GM12878 (cell line): ENCODE results near the gene ZNF423. TPM values are rescaled to one million over a fixed set of nuclear protein-coding genes. Genes with fewer than 3 reads are reported as not detected.

Source experiments
- ATAC-seq: fragments of 200-7000 bp; cut with Tn5 transposase; 3 replicates; pipeline ENCODE4 v1.9.1; 2020; ENCODE audit warnings: mild to moderate bottlenecking, moderate library complexity
- BruUV-seq: library from RNA; stranded (reverse); fragments of 400-500 nt; replicated peaks from 2 replicates; lab custom pipeline; 2021; lab: Mats Ljungman, UMichigan
- CTCF ChIA-PET: fragments of 300-600 bp; sonication (Branson Sonifier 250); formaldehyde crosslinking; extraction: SDS; loops from one replicate; lab custom pipeline; 2021; ENCODE audit warnings: inconsistent platforms; lab: Yijun Ruan, JAX
- POLR2A ChIA-PET: fragments of 350-600 bp; formaldehyde crosslinking; extraction: SDS; loops from one replicate; lab custom pipeline; 2021; ENCODE audit warnings: inconsistent platforms; lab: Charles Lee
- RAD21 ChIA-PET: fragments of 300-600 bp; sonication (Branson Sonifier 250); formaldehyde crosslinking; loops from one replicate; lab custom pipeline; 2023; ENCODE audit warnings: antibody characterized with exemption; ENCODE audit not compliant: unreplicated experiment; lab: Charles Lee
- SMC1A ChIA-PET: fragments of 300-600 bp; sonication (Branson Sonifier 250); formaldehyde crosslinking; loops from one replicate; lab custom pipeline; 2023; ENCODE audit not compliant: unreplicated experiment, uncharacterized antibody; lab: Charles Lee
- DNase-seq: peaks from one replicate; pipeline ENCODE4 v3.0.0-alpha.2; 2011; ENCODE audit warnings: low read depth, low spot score
- FAIRE-seq: peaks from 3 replicates; lab custom pipeline; 2011; peaks lifted over from hg19 to GRCh38; lab: Jason Lieb, UNC
- H2AFZ ChIP-seq: 2 replicates; pipeline ENCODE4 v1.6.0; 2011; ENCODE audit warnings: low read depth, low read length, control low read depth; ENCODE audit not compliant: control insufficient read depth
- H3K27ac ChIP-seq: 2 replicates; pipeline ENCODE4 v1.5.1; 2011; ENCODE audit warnings: control low read depth; ENCODE audit not compliant: control insufficient read depth, insufficient read depth
- H3K27me3 ChIP-seq, 2 experiments: replicated peaks in 1 of 2; 2 replicates each; pipeline versions ENCODE4 v1.6.0 to v1.6.1; 2011; ENCODE audit warnings: low read length in 1 of 2; ENCODE audit not compliant: control insufficient read depth in 2 of 2, insufficient read depth in 2 of 2
- H3K36me3 ChIP-seq, 2 experiments: 2 replicates each; pipeline ENCODE4 v1.5.1; 2011; ENCODE audit warnings: low read length in 1 of 2; ENCODE audit not compliant: control insufficient read depth in 2 of 2, insufficient read depth in 2 of 2
- H3K4me1 ChIP-seq: 2 replicates; pipeline ENCODE4 v1.6.1; 2011; ENCODE audit warnings: mild to moderate bottlenecking, low read length, moderate library complexity, mixed read lengths; ENCODE audit not compliant: control insufficient read depth, insufficient read depth
- H3K4me2 ChIP-seq: 2 replicates; pipeline ENCODE4 v1.6.0; 2011; ENCODE audit warnings: control low read depth; ENCODE audit not compliant: control insufficient read depth, insufficient read depth
- H3K4me3 ChIP-seq: fragments of 200-600 bp; sonication (generic); 2 replicates; pipeline ENCODE4 v1.5.1; 2016
- H3K79me2 ChIP-seq: 2 replicates; pipeline ENCODE4 v1.6.0; 2011; ENCODE audit warnings: low read length; ENCODE audit not compliant: control insufficient read depth, insufficient read depth
- H3K9ac ChIP-seq: 2 replicates; pipeline ENCODE4 v1.8.0; 2011; ENCODE audit warnings: low read length, control low read depth, mixed read lengths; ENCODE audit not compliant: control insufficient read depth, insufficient read depth
- H3K9me3 ChIP-seq: replicated peaks from 3 replicates; pipeline ENCODE4 v1.5.1; 2011; ENCODE audit warnings: mild to moderate bottlenecking, low read length; ENCODE audit not compliant: control insufficient read depth, insufficient read depth
- H4K20me1 ChIP-seq: 2 replicates; pipeline ENCODE4 v1.6.0; 2011; ENCODE audit not compliant: control insufficient read depth, insufficient read depth
- BCL3 ChIP-seq: IDR thresholded peaks from 2 replicates; pipeline ENCODE4 v1.6.1; 2011; ENCODE audit warnings: borderline replicate concordance, low read depth, mild to moderate bottlenecking, moderate library complexity, low read length; ENCODE audit not compliant: insufficient read depth, poor library complexity, severe bottlenecking
- CEBPB ChIP-seq, 2 experiments: fragments of 150-350 bp in 1 of 2; IDR thresholded peaks; 2 replicates each; pipeline ENCODE4 v1.6.1; 2012 to 2014; ENCODE audit warnings: low read depth in 2 of 2, low read length in 2 of 2, borderline replicate concordance in 1 of 2, inconsistent platforms in 1 of 2
- EED ChIP-seq: sonication (generic); IDR thresholded peaks from 2 replicates; pipeline ENCODE4 v1.6.1; 2016; ENCODE audit warnings: antibody characterized with exemption, low read depth
- PAX8 ChIP-seq: fragments of 450-650 bp; IDR thresholded peaks from 2 replicates; pipeline ENCODE4 v1.6.1; 2017; ENCODE audit warnings: mild to moderate bottlenecking, moderate library complexity
- WGBS: methylation state at CpG from one replicate; pipeline ENCODE4 v1.1.6; 2016; ENCODE audit warnings: low lambda C conversion rate; ENCODE audit not compliant: insufficient replicate concordance, insufficient coverage; ENCODE audit errors: missing lambda C conversion rate; 5-methylcytosine and 5-hydroxymethylcytosine counted together
- in situ Hi-C: fragments of 300-500 bp; cut with MboI; formaldehyde crosslinking; loops from 9 replicates; pipeline ENCODE4 v1.14.3; 2018; ENCODE audit warnings: mixed read lengths
- intact Hi-C: fragments of 100-400 bp; cut with micrococcal nuclease; formaldehyde crosslinking; loops from one replicate; pipeline ENCODE4 v1.14.2; 2022; ENCODE audit not compliant: unreplicated experiment
- polyA plus RNA-seq, 11 experiments: library from polyadenylated mRNA; depleted of rRNA in 4 of 11; unstranded in 6 of 11; stranded (reverse) in 5 of 11; fragments of >200 nt; fragmentation: Nextera tagmentation in 4 of 11; fragmentation: Illumina TruSeq in 1 of 11; extraction: Ambion mirVana in 4 of 11; extraction: Trizol in 1 of 11; gene quantifications; 1 replicate in 1 of 11; 2 replicates in 10 of 11; pipeline versions ENCODE4 v1.2.1 to v1.2.3, GENCODE V29; 2011 to 2016; ENCODE audit warnings: inconsistent platforms in 2 of 11, missing spikeins in 2 of 11, low read depth in 1 of 11
- total RNA-seq, 4 experiments: library from RNA; depleted of rRNA in 3 of 4; stranded (reverse); fragments of >200 nt in 3 of 4; fragmentation: Illumina TruSeq in 1 of 4; extraction: Trizol in 1 of 4; gene quantifications; 2 replicates each; pipeline versions ENCODE4 v1.2.1 to v1.2.3, GENCODE V29; 2013 to 2021

The ZNF423 gene
- total and polyA plus RNA-seq, 10 of the 15 experiments (the other 5 are each of a cell fraction or from before 2014, with no cell fraction given), result 0.03 to 0.64 (median 0.10) TPM

DNA sequence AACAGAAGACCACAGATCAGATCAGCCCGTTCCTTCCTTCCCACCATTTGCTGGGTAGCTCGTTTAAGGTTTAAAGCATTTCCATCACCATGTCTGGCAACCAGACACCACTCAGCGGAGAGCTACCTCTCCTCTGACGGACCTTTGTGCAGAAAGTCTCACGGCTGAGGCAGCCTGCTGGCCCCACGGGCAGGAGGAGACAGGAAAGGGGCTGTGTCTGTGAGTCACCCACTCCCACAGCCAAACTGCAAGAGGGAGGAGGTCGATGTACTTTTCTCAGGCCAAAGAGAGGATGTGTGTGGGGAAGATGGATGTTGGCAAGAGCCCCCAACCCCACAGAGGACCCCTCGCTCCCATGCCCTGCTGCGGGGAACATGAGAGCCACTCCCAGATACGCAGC is 92.1 kb downstream of the ZNF423 start:
- H3K9me3 ChIP-seq, result no peaks in the 10 kb centered on the region
- ATAC-seq (no peak), FAIRE-seq (no peak), DNase-seq (no peak)
- no peak overlapping the region for H3K4me3 ChIP-seq
- TF ChIP-seq CEBPB (IDR thresholded peaks at IDR 0.05; ENCODE audit: borderline replicate concordance in 1 of 2, low read depth in 2 of 2, low read length in 2 of 2), result no peak
- no peak for TF ChIP-seq PAX8
- in situ Hi-C loops, result no loop called here
- ChIA-PET RAD21 (no interaction called here), CTCF (no interaction called here), SMC1A (no interaction called here), POLR2A (no interaction called here)
- no peaks in the 10 kb centered on the region for H3K36me3 ChIP-seq
- H4K20me1 ChIP-seq, result no peaks in the 10 kb centered on the region
- H3K27ac ChIP-seq, result no peak overlapping the region
- no peaks in the 10 kb centered on the region; a peak in 3 of 4 replicates for H3K27me3 ChIP-seq
- no peaks in the 10 kb centered on the region for H3K79me2 ChIP-seq
- no peak overlapping the region for H2AFZ ChIP-seq
- BruUV-seq, result no TSS peak
- 9% methylated on average over 10 of the region's 10 CpGs for WGBS
- no peak overlapping the region for H3K4me2 ChIP-seq
- no peaks in the 10 kb centered on the region for H3K4me1 ChIP-seq
- no peak overlapping the region for H3K9ac ChIP-seq
- intact Hi-C loops, result no loop called here

GRCh38 chr16:49760815-49761214 is 95.1 kb downstream of the ZNF423 start:
- no peak for FAIRE-seq
- WGBS, result 20% methylated on average over 7 of the region's 7 CpGs
- Histone ChIP-seq H3K79me2 (no peaks in the 10 kb centered on the region), H3K27me3 (peaks cover 0 to under 1% of the 10 kb centered on the region in 2 experiments; a peak in 3 of 4 replicates), H2AFZ (no peak overlapping the region), H3K27ac (no peak overlapping the region), H3K36me3 (no peaks in the 10 kb centered on the region), H3K4me3 (no peak overlapping the region), H3K4me2 (no peak overlapping the region), H3K4me1 (no peaks in the 10 kb centered on the region), H3K9me3 (no peaks in the 10 kb centered on the region), H4K20me1 (no peaks in the 10 kb centered on the region), H3K9ac (no peak overlapping the region)
- in situ Hi-C loops (no loop called here), intact Hi-C loops (no loop called here)
- POLR2A ChIA-PET, result no interaction called here
- RAD21 ChIA-PET, result no interaction called here
- SMC1A ChIA-PET, result no interaction called here
- no TSS peak for BruUV-seq
- DNase-seq, result no peak
- no peak for ATAC-seq
- TF ChIP-seq BCL3 (peak; percentile 74), EED (no peak)
- CTCF ChIA-PET, result no interaction called here
